ENCODE data around the gene ACTA2. TPM values are rescaled to one million over a fixed set of nuclear protein-coding genes. Genes with fewer than 3 reads are reported as not detected.

The ACTA2 gene
- total RNA-seq, 6 experiments from 2014 or later = 15.0 to 127 (median 80.7) TPM

- Histone ChIP-seq H3K27me3 (no peaks in the 10 kb centered on the region), H3K9me3 (no peaks in the 10 kb centered on the region), H3K4me1 (peaks cover 0 to under 1% (median 0%) of the 10 kb centered on the region in 4 donors), H3K27ac (no peak overlapping the region), H3K4me3 (no peak overlapping the region), H3K36me3 (no peaks in the 10 kb centered on the region)
- ATAC-seq = no peak
- WGBS (ENCODE audit: insufficient coverage, low coverage, low lambda C conversion rate, missing lambda C conversion rate) = 72% methylated on average over 5 of the region's 5 CpGs
- TF ChIP-seq, protein P1, sequence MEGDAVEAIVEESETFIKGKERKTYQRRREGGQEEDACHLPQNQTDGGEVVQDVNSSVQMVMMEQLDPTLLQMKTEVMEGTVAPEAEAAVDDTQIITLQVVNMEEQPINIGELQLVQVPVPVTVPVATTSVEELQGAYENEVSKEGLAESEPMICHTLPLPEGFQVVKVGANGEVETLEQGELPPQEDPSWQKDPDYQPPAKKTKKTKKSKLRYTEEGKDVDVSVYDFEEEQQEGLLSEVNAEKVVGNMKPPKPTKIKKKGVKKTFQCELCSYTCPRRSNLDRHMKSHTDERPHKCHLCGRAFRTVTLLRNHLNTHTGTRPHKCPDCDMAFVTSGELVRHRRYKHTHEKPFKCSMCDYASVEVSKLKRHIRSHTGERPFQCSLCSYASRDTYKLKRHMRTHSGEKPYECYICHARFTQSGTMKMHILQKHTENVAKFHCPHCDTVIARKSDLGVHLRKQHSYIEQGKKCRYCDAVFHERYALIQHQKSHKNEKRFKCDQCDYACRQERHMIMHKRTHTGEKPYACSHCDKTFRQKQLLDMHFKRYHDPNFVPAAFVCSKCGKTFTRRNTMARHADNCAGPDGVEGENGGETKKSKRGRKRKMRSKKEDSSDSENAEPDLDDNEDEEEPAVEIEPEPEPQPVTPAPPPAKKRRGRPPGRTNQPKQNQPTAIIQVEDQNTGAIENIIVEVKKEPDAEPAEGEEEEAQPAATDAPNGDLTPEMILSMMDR (IDR thresholded peaks at IDR 0.05) = no peak
- no peak for TF ChIP-seq POLR2A (IDR thresholded peaks at IDR 0.05)
- intact Hi-C loops (cut with DNase I) = no loop called here
- DNase-seq = no peak
Measured at GRCh38 chr10:88913788-88914187, 38.8 kb downstream of the ACTA2 start.

DNA sequence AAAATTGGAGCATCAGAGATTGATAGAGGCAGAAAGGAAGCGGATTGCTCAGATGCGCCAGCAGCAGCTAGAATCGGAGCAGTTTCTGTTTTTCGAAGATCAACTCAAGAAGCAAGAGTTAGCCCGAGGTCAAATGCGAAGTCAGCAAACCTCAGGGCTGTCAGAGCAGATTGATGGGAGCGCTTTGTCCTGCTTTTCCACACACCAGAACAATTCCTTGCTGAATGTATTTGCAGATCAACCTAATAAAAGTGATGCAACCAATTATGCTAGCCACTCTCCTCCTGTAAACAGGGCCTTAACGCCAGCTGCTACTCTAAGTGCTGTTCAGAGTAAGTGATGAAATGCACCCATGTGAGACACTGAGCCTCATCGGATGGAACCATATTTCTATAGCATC is 39.4 kb downstream of the ACTA2 start:
- H3K9me3 ChIP-seq = no peaks in the 10 kb centered on the region
- no peak for TF ChIP-seq POLR2A (IDR thresholded peaks at IDR 0.05)
- TF ChIP-seq, protein P1 (IDR thresholded peaks at IDR 0.05) = no peak
- 61% methylated on average over 8 of the region's 9 CpGs for WGBS (ENCODE audit: insufficient coverage, low coverage, low lambda C conversion rate, missing lambda C conversion rate)
- ATAC-seq (peak in 1 of 4 donors; percentile 22), DNase-seq (no peak)
- H3K4me1 ChIP-seq = peaks cover 0 to 7% (median 0%) of the 10 kb centered on the region in 4 donors
- H3K36me3 ChIP-seq = no peaks in the 10 kb centered on the region
- intact Hi-C loops (cut with DNase I) = no loop called here
- no peak overlapping the region for H3K4me3 ChIP-seq
- H3K27me3 ChIP-seq = no peaks in the 10 kb centered on the region
- no peak overlapping the region for H3K27ac ChIP-seq

- intact Hi-C loops (cut with DNase I) = no loop called here
- WGBS (ENCODE audit: insufficient coverage, low coverage, low lambda C conversion rate, missing lambda C conversion rate) = no CpG with 5 or more reads among the region's 3 CpGs
Measured at GRCh38 chr10:88911851-88912250, 40.7 kb downstream of the ACTA2 start.

GRCh38 chr10:88911116-88911515 is 41.5 kb downstream of the ACTA2 start:
- no peaks in the 10 kb centered on the region for H3K9me3 ChIP-seq
- 89% methylated on average over 1 of the region's 1 CpG for WGBS (ENCODE audit: insufficient coverage, low coverage, low lambda C conversion rate, missing lambda C conversion rate)
- H3K4me1 ChIP-seq = peaks cover 0 to 10% (median 0%) of the 10 kb centered on the region in 4 donors
- DNase-seq (no peak), ATAC-seq (no peak)
- intact Hi-C loops (cut with DNase I) = no loop called here
- H3K4me3 ChIP-seq = no peak overlapping the region
- no peaks in the 10 kb centered on the region for H3K27me3 ChIP-seq
- TF ChIP-seq POLR2A (IDR thresholded peaks at IDR 0.05) = no peak
- TF ChIP-seq, protein P1 (IDR thresholded peaks at IDR 0.05) = no peak
- H3K27ac ChIP-seq = no peak overlapping the region
- H3K36me3 ChIP-seq = no peaks in the 10 kb centered on the region

More at GRCh38 chr10:88911851-88912250, 40.7 kb downstream of the ACTA2 start:
- no peak overlapping the region for H3K4me3 ChIP-seq
- H3K9me3 ChIP-seq = no peaks in the 10 kb centered on the region
- peaks cover 0 to 10% (median 0%) of the 10 kb centered on the region in 4 donors for H3K4me1 ChIP-seq
- ATAC-seq (no peak), DNase-seq (no peak)
- H3K36me3 ChIP-seq = no peaks in the 10 kb centered on the region
- no peaks in the 10 kb centered on the region for H3K27me3 ChIP-seq
- no peak overlapping the region for H3K27ac ChIP-seq
- TF ChIP-seq POLR2A (IDR thresholded peaks at IDR 0.05) = no peak
- TF ChIP-seq, protein P1 (IDR thresholded peaks at IDR 0.05) = no peak

GRCh38 chr10:88908194-88908593 is 44.4 kb downstream of the ACTA2 start:
- ATAC-seq = peak in 1 of 4 donors; percentile 19
- H3K27ac ChIP-seq = no peak overlapping the region
- TF ChIP-seq, protein P1 (IDR thresholded peaks at IDR 0.05) = no peak
- TF ChIP-seq POLR2A (IDR thresholded peaks at IDR 0.05) = no peak

More at GRCh38 chr10:88908194-88908593, 44.4 kb downstream of the ACTA2 start:
- WGBS (ENCODE audit: insufficient coverage, low coverage, low lambda C conversion rate, missing lambda C conversion rate) = 85% methylated on average over 4 of the region's 4 CpGs
- Histone ChIP-seq H3K9me3 (no peaks in the 10 kb centered on the region), H3K36me3 (no peaks in the 10 kb centered on the region), H3K27me3 (no peaks in the 10 kb centered on the region), H3K4me1 (peaks cover 0 to 10% (median 0%) of the 10 kb centered on the region in 4 donors), H3K4me3 (no peak overlapping the region)
- DNase-seq = no peak
- intact Hi-C loops (cut with DNase I) = no loop called here
